ENCODE data around the gene RBM33. TPM values are rescaled to one million over a fixed set of nuclear protein-coding genes. Genes with fewer than 3 reads are reported as not detected.

The RBM33 gene
- total and polyA plus RNA-seq, 10 donors = 9.7 to 109 (median 90.0) TPM

DNA sequence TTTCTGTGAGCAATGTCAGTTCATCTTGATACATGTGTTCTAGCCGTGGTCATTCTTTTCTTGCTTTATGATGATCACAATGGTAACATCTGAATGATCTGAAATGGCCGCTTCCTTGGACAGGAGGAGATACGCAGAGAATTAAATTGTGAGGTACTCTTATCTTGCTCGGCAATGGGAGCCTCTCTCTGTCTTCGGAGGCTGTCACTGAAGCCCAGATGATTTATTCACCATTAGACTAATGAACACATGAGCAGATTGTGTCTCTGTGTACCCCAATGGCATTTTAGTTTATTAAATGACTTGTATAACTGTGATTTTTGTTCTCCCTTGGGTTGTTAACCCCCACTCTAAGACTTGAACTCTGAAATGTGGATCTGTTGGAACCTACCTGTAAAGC lies 38.6 kb downstream of the RBM33 start:
- no peak for DNase-seq
- 92 to 97% (median 94%) methylated on average over 5 of the region's 5 CpGs for WGBS, 5 donors
- H3K9me3 ChIP-seq = peaks cover 0 to 12% (median 2%) of the 10 kb centered on the region in 8 donors
- H3K4me3 ChIP-seq = no peak overlapping the region
- intact Hi-C loops (cut with DNase I; ENCODE audit: low total_unique reads) = no loop called here
- no peak overlapping the region for H3K27ac ChIP-seq
- peaks cover 0 to 56% (median 2%) of the 10 kb centered on the region in 6 donors for H3K4me1 ChIP-seq
- peaks cover 3 to 86% (median 36%) of the 10 kb centered on the region in 6 donors for H3K36me3 ChIP-seq
- TF ChIP-seq POLR2AphosphoS5 (IDR thresholded peaks at IDR 0.05) (no peak), POLR2A (IDR thresholded peaks at IDR 0.05) (no peak)
- TF ChIP-seq, protein P1, sequence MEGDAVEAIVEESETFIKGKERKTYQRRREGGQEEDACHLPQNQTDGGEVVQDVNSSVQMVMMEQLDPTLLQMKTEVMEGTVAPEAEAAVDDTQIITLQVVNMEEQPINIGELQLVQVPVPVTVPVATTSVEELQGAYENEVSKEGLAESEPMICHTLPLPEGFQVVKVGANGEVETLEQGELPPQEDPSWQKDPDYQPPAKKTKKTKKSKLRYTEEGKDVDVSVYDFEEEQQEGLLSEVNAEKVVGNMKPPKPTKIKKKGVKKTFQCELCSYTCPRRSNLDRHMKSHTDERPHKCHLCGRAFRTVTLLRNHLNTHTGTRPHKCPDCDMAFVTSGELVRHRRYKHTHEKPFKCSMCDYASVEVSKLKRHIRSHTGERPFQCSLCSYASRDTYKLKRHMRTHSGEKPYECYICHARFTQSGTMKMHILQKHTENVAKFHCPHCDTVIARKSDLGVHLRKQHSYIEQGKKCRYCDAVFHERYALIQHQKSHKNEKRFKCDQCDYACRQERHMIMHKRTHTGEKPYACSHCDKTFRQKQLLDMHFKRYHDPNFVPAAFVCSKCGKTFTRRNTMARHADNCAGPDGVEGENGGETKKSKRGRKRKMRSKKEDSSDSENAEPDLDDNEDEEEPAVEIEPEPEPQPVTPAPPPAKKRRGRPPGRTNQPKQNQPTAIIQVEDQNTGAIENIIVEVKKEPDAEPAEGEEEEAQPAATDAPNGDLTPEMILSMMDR (IDR thresholded peaks at IDR 0.05 in 8 of 11, conservative IDR thresholded peaks at IDR 0.05 in 3 of 11) = no peak
- no peaks in the 10 kb centered on the region for H3K27me3 ChIP-seq (replicated peaks in 1 of 7)

GRCh38 chr7:155683714-155684113 lies 39.3 kb downstream of the RBM33 start:
- WGBS, 5 donors = 92 to 98% (median 96%) methylated on average over 4 of the region's 4 CpGs
- peaks cover 3 to 80% (median 35%) of the 10 kb centered on the region in 6 donors for H3K36me3 ChIP-seq
- no peak for DNase-seq
- H3K4me1 ChIP-seq = peaks cover 0 to 56% (median 2%) of the 10 kb centered on the region in 6 donors
- TF ChIP-seq POLR2A (IDR thresholded peaks at IDR 0.05) (no peak), POLR2AphosphoS5 (IDR thresholded peaks at IDR 0.05) (no peak)
- TF ChIP-seq, protein P1 (IDR thresholded peaks at IDR 0.05 in 8 of 11, conservative IDR thresholded peaks at IDR 0.05 in 3 of 11) = no peak
- no peak overlapping the region for H3K27ac ChIP-seq
- H3K9me3 ChIP-seq = peaks cover 0 to 12% (median 2%) of the 10 kb centered on the region in 8 donors
- no peak overlapping the region for H3K4me3 ChIP-seq
- intact Hi-C loops (cut with DNase I; ENCODE audit: low total_unique reads) = no loop called here
- H3K27me3 ChIP-seq (replicated peaks in 1 of 7) = no peaks in the 10 kb centered on the region

GRCh38 chr7:155684543-155684942 lies 40.1 kb downstream of the RBM33 start:
- 83 to 91% (median 84%) methylated on average over 5 of the region's 5 CpGs for WGBS, 5 donors
- Histone ChIP-seq H3K27me3 (replicated peaks in 1 of 7) (no peaks in the 10 kb centered on the region), H3K9me3 (peaks cover 0 to 12% (median 2%) of the 10 kb centered on the region in 8 donors), H3K4me3 (no peak overlapping the region), H3K36me3 (peaks cover 3 to 71% (median 28%) of the 10 kb centered on the region in 6 donors), H3K4me1 (peaks cover 0 to 56% (median 2%) of the 10 kb centered on the region in 6 donors), H3K27ac (no peak overlapping the region)
- TF ChIP-seq POLR2A (IDR thresholded peaks at IDR 0.05) (no peak), POLR2AphosphoS5 (IDR thresholded peaks at IDR 0.05) (no peak)
- TF ChIP-seq, protein P1 (IDR thresholded peaks at IDR 0.05 in 8 of 11, conservative IDR thresholded peaks at IDR 0.05 in 3 of 11) = no peak
- intact Hi-C loops (cut with DNase I; ENCODE audit: low total_unique reads) = no loop called here
- no peak for DNase-seq

- intact Hi-C loops (cut with DNase I; ENCODE audit: low total_unique reads) = no loop called here
- peaks cover 3 to 67% (median 27%) of the 10 kb centered on the region in 6 donors for H3K36me3 ChIP-seq
- WGBS, 5 donors = 77 to 87% (median 85%) methylated on average over 12 of the region's 12 CpGs
Observed at GRCh38 chr7:155685070-155685790, 40.8 kb downstream of the RBM33 start.

More at GRCh38 chr7:155685070-155685790, 40.8 kb downstream of the RBM33 start:
- Histone ChIP-seq H3K27ac (no peak overlapping the region), H3K4me1 (peaks cover 0 to 54% (median 2%) of the 10 kb centered on the region in 6 donors), H3K27me3 (replicated peaks in 1 of 7) (no peaks in the 10 kb centered on the region), H3K4me3 (no peak overlapping the region), H3K9me3 (peaks cover 0 to 12% (median 2%) of the 10 kb centered on the region in 8 donors)
- DNase-seq = no peak
- TF ChIP-seq, protein P1 (IDR thresholded peaks at IDR 0.05 in 8 of 11, conservative IDR thresholded peaks at IDR 0.05 in 3 of 11) = no peak
- TF ChIP-seq POLR2A (IDR thresholded peaks at IDR 0.05) (no peak), POLR2AphosphoS5 (IDR thresholded peaks at IDR 0.05) (no peak)
